Loucy (cell line): Measurements from ENCODE around the gene RANBP17.

Experiments
- EZH2phosphoT487 ChIP-seq: fragments of 200-600 bp; IDR thresholded peaks from 2 replicates; pipeline ENCODE4 v1.6.1; 2018; ENCODE audit warnings: antibody characterized with exemption, mild to moderate bottlenecking, moderate library complexity, borderline replicate concordance
- TF ChIP-seq, protein P1 (sequence below): fragments of 200-600 bp; sonication (generic); conservative IDR thresholded peaks from 2 replicates; pipeline ENCODE4 v1.5.1; 2014; ENCODE audit warnings: mild to moderate bottlenecking, antibody characterized with exemption, low read length

GRCh38 chr5:171258737-171259415 lies 397.1 kb downstream of the RANBP17 start:
- TF ChIP-seq, protein P1, sequence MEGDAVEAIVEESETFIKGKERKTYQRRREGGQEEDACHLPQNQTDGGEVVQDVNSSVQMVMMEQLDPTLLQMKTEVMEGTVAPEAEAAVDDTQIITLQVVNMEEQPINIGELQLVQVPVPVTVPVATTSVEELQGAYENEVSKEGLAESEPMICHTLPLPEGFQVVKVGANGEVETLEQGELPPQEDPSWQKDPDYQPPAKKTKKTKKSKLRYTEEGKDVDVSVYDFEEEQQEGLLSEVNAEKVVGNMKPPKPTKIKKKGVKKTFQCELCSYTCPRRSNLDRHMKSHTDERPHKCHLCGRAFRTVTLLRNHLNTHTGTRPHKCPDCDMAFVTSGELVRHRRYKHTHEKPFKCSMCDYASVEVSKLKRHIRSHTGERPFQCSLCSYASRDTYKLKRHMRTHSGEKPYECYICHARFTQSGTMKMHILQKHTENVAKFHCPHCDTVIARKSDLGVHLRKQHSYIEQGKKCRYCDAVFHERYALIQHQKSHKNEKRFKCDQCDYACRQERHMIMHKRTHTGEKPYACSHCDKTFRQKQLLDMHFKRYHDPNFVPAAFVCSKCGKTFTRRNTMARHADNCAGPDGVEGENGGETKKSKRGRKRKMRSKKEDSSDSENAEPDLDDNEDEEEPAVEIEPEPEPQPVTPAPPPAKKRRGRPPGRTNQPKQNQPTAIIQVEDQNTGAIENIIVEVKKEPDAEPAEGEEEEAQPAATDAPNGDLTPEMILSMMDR, result no peak
- no peak for TF ChIP-seq EZH2phosphoT487
